Measurements from ENCODE around the gene PCDHGB1. TPM values are rescaled to one million over a fixed set of nuclear protein-coding genes. Genes with fewer than 3 reads are reported as not detected.
"Not testable (repeated sequence)": the region's sequence is repeated elsewhere in the genome, so short reads cannot be mapped to it uniquely, and the experiment has no call there.

The PCDHGB1 gene
- total RNA-seq, 2 experiments from 2014 or later: not detected

- no peak for TF ChIP-seq CTCF (IDR thresholded peaks at IDR 0.05)
- intact Hi-C loops (cut with micrococcal nuclease): no loop called here
- CTCF ChIA-PET: interaction anchor here (0.8 kb wide), 1 partner anchor 14 kb away, joined by 3 read pairs; no protein-coding TSS in a partner anchor
- Mint-ChIP-seq H3K27me3 (peaks cover 60% of the 10 kb centered on the region), H3K4me1 (ENCODE audit: low read depth) (no peaks in the 10 kb centered on the region), H3K4me3 (no peak within 1 kb of the TSS), H3K27ac (no peak within 1 kb of the TSS), H3K36me3 (ENCODE audit: low read depth) (peaks cover 7% of the 10 kb centered on the region), H3K9me3 (peaks cover 20% of the 10 kb centered on the region)
- POLR2A ChIA-PET: no interaction called here
- ATAC-seq: no peak
- DNase-seq: no peak
Measured at GRCh38 chr5:141382469-141383294, 32.8 kb downstream of the PCDHGB1 start, which contains the start of gene PCDHGA7. Gene PCDHGA7 (plus strand): TSS chr5:141382742. CDS start chr5:141382900, 158 bp downstream.

- Mint-ChIP-seq H3K27me3 (peaks cover 62% of the 10 kb centered on the region), H3K9me3 (peaks cover 22% of the 10 kb centered on the region), H3K27ac (no peak overlapping the region), H3K4me3 (no peak overlapping the region), H3K4me1 (ENCODE audit: low read depth) (no peaks in the 10 kb centered on the region), H3K36me3 (ENCODE audit: low read depth) (peaks cover 7% of the 10 kb centered on the region)
- CTCF ChIA-PET: interaction anchor here (0.8 kb wide), 1 partner anchor 13 kb away, joined by 3 read pairs; no protein-coding TSS in a partner anchor
- intact Hi-C loops (cut with micrococcal nuclease): no loop called here
- ATAC-seq (no peak), DNase-seq (no peak)
- no peak for TF ChIP-seq CTCF (IDR thresholded peaks at IDR 0.05)
- POLR2A ChIA-PET: no interaction called here
Measured at GRCh38 chr5:141383345-141383744, 33.4 kb downstream of the PCDHGB1 start.

GRCh38 chr5:141384471-141385267, 34.8 kb downstream of the PCDHGB1 start:
- Mint-ChIP-seq H3K27ac (no peak overlapping the region), H3K9me3 (peaks cover 31% of the 10 kb centered on the region), H3K27me3 (peaks cover 68% of the 10 kb centered on the region), H3K4me3 (no peak overlapping the region), H3K4me1 (ENCODE audit: low read depth) (peaks cover 2% of the 10 kb centered on the region), H3K36me3 (ENCODE audit: low read depth) (peaks cover 11% of the 10 kb centered on the region)
- ChIA-PET CTCF (no interaction called here), POLR2A (no interaction called here)
- no peak for ATAC-seq
- TF ChIP-seq CTCF (IDR thresholded peaks at IDR 0.05): no peak
- DNase-seq: no peak
- intact Hi-C loops (cut with micrococcal nuclease): no loop called here

GRCh38 chr5:141387557-141388311, 37.8 kb downstream of the PCDHGB1 start, which contains the start of gene PCDHGB4:
Gene PCDHGB4 (plus strand): TSS chr5:141387698. CDS start chr5:141387885, 187 bp downstream.
- Mint-ChIP-seq H3K36me3 (ENCODE audit: low read depth) (peaks cover 16% of the 10 kb centered on the region), H3K9me3 (peaks cover 39% of the 10 kb centered on the region), H3K27me3 (peaks cover 67% of the 10 kb centered on the region)
- ChIA-PET POLR2A (interaction anchor here (0.7 kb wide), 1 partner anchor 591 kb away, joined by 3 read pairs; no protein-coding TSS in a partner anchor), CTCF (interaction anchor here (0.8 to 1.5 kb wide), 8 partner anchors 9 to 170 kb away, joined by 3 to 5 read pairs (median 4); partner anchors contain the start of genes PCDHGA12, PCDHGB3 and PCDHGB5)
- DNase-seq: peak; percentile 30
- ATAC-seq: peak; percentile 69
- intact Hi-C loops (cut with micrococcal nuclease); H3K27ac Mint-ChIP-seq; H3K4me1 Mint-ChIP-seq (ENCODE audit: low read depth); H3K4me3 Mint-ChIP-seq: not testable (repeated sequence)

- H3K36me3 Mint-ChIP-seq (ENCODE audit: low read depth): peaks cover 17% of the 10 kb centered on the region
- H3K4me1 Mint-ChIP-seq (ENCODE audit: low read depth): peaks cover 2% of the 10 kb centered on the region
- H3K9me3 Mint-ChIP-seq: peaks cover 36% of the 10 kb centered on the region
- intact Hi-C loops (cut with micrococcal nuclease): no loop called here
- no peak overlapping the region for H3K4me3 Mint-ChIP-seq
- ATAC-seq: no peak
- no peak for DNase-seq
- POLR2A ChIA-PET: no interaction called here
- H3K27me3 Mint-ChIP-seq: peaks cover 68% of the 10 kb centered on the region
- CTCF ChIA-PET: interaction anchor here (0.8 to 1.5 kb wide), 3 partner anchors 19 to 123 kb away, joined by 3 to 5 read pairs (median 4); partner anchors contain the start of genes PCDHGA11 and PCDHGB3
- no peak overlapping the region for H3K27ac Mint-ChIP-seq
- no peak for TF ChIP-seq CTCF (IDR thresholded peaks at IDR 0.05)
Measured at GRCh38 chr5:141388661-141389060, 38.8 kb downstream of the PCDHGB1 start.

All from activated CD8-positive, alpha-beta T cell treated with anti-CD3 and anti-CD28 coated beads for 36 hours (primary cell).